Activated B cell treated with CpG ODN at 0.5 μM for 24 hours (primary cell): Measurements from ENCODE around the gene ABT1. TPM values are rescaled to one million over a fixed set of nuclear protein-coding genes. Genes with fewer than 3 reads are reported as not detected.

Experiments
- ATAC-seq: fragments of 200-7000 bp; cut with Tn5 transposase; one replicate; pipeline ENCODE4 v1.10.0; 2021; ENCODE audit warnings: low read depth, mild to moderate bottlenecking, moderate library complexity
- CTCF ChIA-PET: fragments of 350-600 bp; sonication (Branson Sonifier 250); formaldehyde crosslinking; loops from one replicate; lab custom pipeline; 2021; ENCODE audit warnings: antibody characterized with exemption; lab: Charles Lee
- POLR2A ChIA-PET: fragments of 350-600 bp; sonication (Branson Sonifier 250); formaldehyde crosslinking; loops from one replicate; lab custom pipeline; 2021; ENCODE audit warnings: antibody characterized with exemption; lab: Charles Lee
- DNase-seq: peaks from one replicate; pipeline ENCODE4 v3.0.0; 2022
- H3K27ac Mint-ChIP-seq: one replicate; pipeline ENCODE4 v1.8.0; 2020; ENCODE audit warnings: mixed read lengths
- H3K27me3 Mint-ChIP-seq: one replicate; pipeline ENCODE4 v1.8.0; 2021; ENCODE audit warnings: mixed read lengths
- H3K36me3 Mint-ChIP-seq: one replicate; pipeline ENCODE4 v1.8.0; 2021; ENCODE audit warnings: low read depth, mixed read lengths
- H3K4me1 Mint-ChIP-seq: one replicate; pipeline ENCODE4 v1.8.0; 2021; ENCODE audit warnings: mixed read lengths
- H3K4me3 Mint-ChIP-seq: one replicate; pipeline ENCODE4 v1.8.0; 2020; ENCODE audit warnings: mild to moderate bottlenecking, mixed read lengths
- H3K9me3 Mint-ChIP-seq: one replicate; pipeline ENCODE4 v1.8.0; 2020; ENCODE audit warnings: mixed read lengths
- CTCF ChIP-seq: fragments of 200-600 bp; IDR thresholded peaks from one replicate; pipeline ENCODE4 v1.8.0; 2022; ENCODE audit warnings: antibody characterized with exemption, mild to moderate bottlenecking
- intact Hi-C: fragments of 100-400 bp; cut with micrococcal nuclease; formaldehyde crosslinking; loops from one replicate; pipeline ENCODE4 v1.15.1; 2024
- total RNA-seq: library from RNA; stranded (reverse); gene quantifications from 2 replicates; pipeline ENCODE4 v1.2.3, GENCODE V29; 2022

ABT1 gene
- total RNA-seq, 1 donor from 2014 or later, result 30.7 TPM

DNA sequence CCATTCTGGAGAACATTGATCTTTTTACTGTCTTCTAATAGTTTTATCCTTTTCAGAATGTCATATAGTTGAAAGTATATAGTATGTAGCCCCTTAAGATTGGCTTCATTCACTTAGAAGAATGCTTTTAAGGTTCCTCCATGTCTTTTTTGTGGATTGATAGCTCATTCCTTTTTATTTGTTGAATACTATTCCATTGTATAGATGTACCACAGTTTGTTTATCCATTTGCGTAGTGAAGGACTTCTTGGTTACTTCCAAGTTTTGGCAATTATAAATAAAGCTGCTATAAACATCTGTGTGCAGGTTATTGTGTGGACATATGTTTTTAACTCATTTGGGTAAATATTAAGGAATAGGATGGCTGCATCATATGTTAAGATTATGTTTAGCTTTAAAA, 27.8 kb downstream of the ABT1 start:
- DNase-seq (no peak), ATAC-seq (no peak)
- peaks cover 12% of the 10 kb centered on the region for H3K9me3 Mint-ChIP-seq
- CTCF ChIA-PET, result no interaction called here
- H3K4me3 Mint-ChIP-seq, result no peak overlapping the region
- peaks cover 4% of the 10 kb centered on the region for H3K27me3 Mint-ChIP-seq
- H3K4me1 Mint-ChIP-seq, result no peaks in the 10 kb centered on the region
- intact Hi-C loops, result no loop called here
- no peak for TF ChIP-seq CTCF
- POLR2A ChIA-PET, result no interaction called here
- H3K27ac Mint-ChIP-seq, result no peak overlapping the region
- peaks cover 2% of the 10 kb centered on the region for H3K36me3 Mint-ChIP-seq

DNA sequence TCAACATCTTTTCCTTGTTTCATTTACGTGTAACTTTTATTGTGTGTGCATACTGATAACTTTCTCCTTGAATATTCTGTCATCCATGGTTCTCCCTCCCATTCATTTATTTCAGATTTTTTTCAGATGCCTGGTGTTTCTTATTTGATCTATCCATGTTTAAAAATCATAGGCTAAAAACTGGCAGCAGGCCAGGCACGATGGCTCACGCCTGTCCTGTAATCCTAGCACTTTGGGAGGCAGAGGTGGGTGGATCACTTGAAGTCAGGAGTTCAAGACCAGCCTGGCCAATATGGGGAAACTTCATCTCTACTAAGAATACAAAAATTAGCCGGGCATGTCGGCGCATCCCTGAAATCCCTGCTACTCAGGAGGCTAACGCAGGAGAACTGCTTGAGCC, 31.1 kb downstream of the ABT1 start:
- CTCF ChIA-PET, result no interaction called here
- intact Hi-C loops, result no loop called here
- H3K4me1 Mint-ChIP-seq, result no peaks in the 10 kb centered on the region
- POLR2A ChIA-PET, result no interaction called here
- H3K36me3 Mint-ChIP-seq, result peaks cover 2% of the 10 kb centered on the region
- no peak overlapping the region for H3K4me3 Mint-ChIP-seq
- no peak for TF ChIP-seq CTCF
- no peak for ATAC-seq
- no peaks in the 10 kb centered on the region for H3K27me3 Mint-ChIP-seq
- no peak for DNase-seq
- no peak overlapping the region for H3K27ac Mint-ChIP-seq
- H3K9me3 Mint-ChIP-seq, result peaks cover 10% of the 10 kb centered on the region

DNA sequence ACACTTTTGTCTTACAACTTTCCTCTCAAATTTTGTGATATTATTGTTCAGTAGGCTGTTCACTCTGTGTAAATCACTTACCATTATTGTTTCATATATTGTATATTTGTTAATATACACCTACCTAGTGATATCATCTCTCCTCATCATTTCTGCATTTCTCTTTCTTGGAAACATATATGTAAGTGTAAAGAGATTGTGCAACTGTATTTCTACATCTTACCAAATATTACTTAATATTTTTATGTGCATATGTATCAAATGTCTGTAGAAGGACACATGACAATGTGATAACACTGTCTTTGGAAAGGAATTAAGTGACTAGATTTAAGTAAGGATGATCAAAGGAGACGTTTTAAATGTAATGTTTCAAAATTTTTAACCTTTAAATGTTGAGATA, 32.6 kb downstream of the ABT1 start:
- Mint-ChIP-seq H3K36me3 (peaks cover 15% of the 10 kb centered on the region), H3K4me1 (no peaks in the 10 kb centered on the region), H3K27ac (no peak overlapping the region), H3K4me3 (no peak overlapping the region), H3K9me3 (peaks cover 11% of the 10 kb centered on the region), H3K27me3 (no peaks in the 10 kb centered on the region)
- TF ChIP-seq CTCF, result no peak
- POLR2A ChIA-PET, result no interaction called here
- no peak for ATAC-seq
- DNase-seq, result no peak
- intact Hi-C loops, result no loop called here
- CTCF ChIA-PET, result no interaction called here

DNA sequence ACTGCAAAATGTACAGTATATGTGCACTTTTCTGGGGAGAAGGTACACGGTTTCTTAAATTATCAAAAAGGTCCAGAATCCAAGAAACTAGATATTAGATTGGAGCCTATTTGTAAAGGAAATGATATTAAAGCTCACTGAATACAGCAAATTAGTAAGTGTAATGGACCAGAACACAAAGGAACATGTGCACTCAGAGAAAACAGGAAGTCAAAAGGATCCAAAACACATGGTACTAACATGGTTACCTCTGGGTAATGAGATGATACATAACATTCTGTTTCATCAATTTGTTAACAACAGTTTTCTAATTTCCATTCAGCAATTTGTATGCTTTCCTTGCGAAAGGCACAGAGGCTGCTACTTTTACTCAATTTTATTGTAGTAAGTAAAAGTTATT, 44.1 kb downstream of the ABT1 start:
- H3K4me3 Mint-ChIP-seq, result no peak overlapping the region
- intact Hi-C loops, result no loop called here
- no peak for ATAC-seq
- no peak for TF ChIP-seq CTCF
- no peaks in the 10 kb centered on the region for H3K27me3 Mint-ChIP-seq
- POLR2A ChIA-PET, result no interaction called here
- peaks cover 16% of the 10 kb centered on the region for H3K4me1 Mint-ChIP-seq
- H3K36me3 Mint-ChIP-seq, result peaks cover 66% of the 10 kb centered on the region
- no peak overlapping the region for H3K27ac Mint-ChIP-seq
- H3K9me3 Mint-ChIP-seq, result peaks cover 35% of the 10 kb centered on the region
- DNase-seq, result no peak
- CTCF ChIA-PET, result no interaction called here

DNA sequence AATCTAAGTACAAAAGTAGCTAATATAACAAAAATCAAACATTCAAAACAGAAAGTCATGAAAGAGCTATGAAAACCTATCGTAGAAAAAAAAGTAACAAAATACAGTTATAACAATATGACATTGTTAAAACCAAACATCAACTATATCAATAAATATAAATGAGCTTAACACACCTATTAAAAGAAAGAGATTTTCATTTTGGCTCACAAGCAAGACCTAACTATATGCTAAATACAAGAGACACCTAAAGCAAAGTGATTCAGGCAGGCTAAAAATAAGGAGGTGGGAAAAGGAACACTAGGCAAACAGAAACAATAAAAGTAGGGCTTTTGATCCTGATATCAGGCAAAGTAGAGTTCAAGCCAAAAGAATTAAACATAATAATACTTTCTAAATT, 49.3 kb downstream of the ABT1 start:
- H3K9me3 Mint-ChIP-seq, result peaks cover 22% of the 10 kb centered on the region
- H3K36me3 Mint-ChIP-seq, result peaks cover 73% of the 10 kb centered on the region
- ATAC-seq, result no peak
- DNase-seq, result no peak
- peaks cover 11% of the 10 kb centered on the region for H3K4me1 Mint-ChIP-seq
- no peaks in the 10 kb centered on the region for H3K27me3 Mint-ChIP-seq
- no peak for TF ChIP-seq CTCF
- ChIA-PET POLR2A (no interaction called here), CTCF (no interaction called here)
- no peak overlapping the region for H3K4me3 Mint-ChIP-seq
- intact Hi-C loops, result no loop called here
- H3K27ac Mint-ChIP-seq, result no peak overlapping the region

Other genes starting within 250 kb of the ABT1 start
- 65.3 and 81.6 TPM in 2 replicates for gene BTN3A2, start 231.8 kb upstream of the ABT1 start, total RNA-seq
- 77.5 and 79.9 TPM in 2 replicates for gene BTN2A2, start 213.8 kb upstream of the ABT1 start, total RNA-seq
- 55.4 and 61.7 TPM in 2 replicates for gene BTN3A1, start 194.7 kb upstream of the ABT1 start, total RNA-seq
- 51.9 and 54.1 TPM in 2 replicates for gene BTN3A3, start 156.4 kb upstream of the ABT1 start, total RNA-seq
- 39.7 and 45.1 TPM in 2 replicates for gene BTN2A1, start 139.0 kb upstream of the ABT1 start, total RNA-seq
- 0.18 and 0.46 TPM in 2 replicates for gene BTN1A1, start 96.7 kb upstream of the ABT1 start, total RNA-seq
- 74.5 and 82.2 TPM in 2 replicates for gene HMGN4, start 58.6 kb upstream of the ABT1 start, total RNA-seq
- gene ZNF322, start 62.8 kb downstream of the ABT1 start, total RNA-seq, result 18.9 and 20.4 TPM in 2 replicates